ENCODE results near the gene BEGAIN. TPM values are rescaled to one million over a fixed set of nuclear protein-coding genes. Genes with fewer than 3 reads are reported as not detected.

Gene BEGAIN
- total RNA-seq, 2 donors from 2014 or later: 1.3 to 8.0 TPM

- peak overlapping the region; percentile 47 to 84 for H3K27ac Mint-ChIP-seq
- ATAC-seq: no peak
- no peaks in the 10 kb centered on the region for H3K36me3 Mint-ChIP-seq
- no peak for DNase-seq (ENCODE audit: low spot score in 2 of 2)
- H3K9me3 Mint-ChIP-seq: no peaks in the 10 kb centered on the region
Measured at GRCh38 chr14:100555436-100556139, 31.6 kb downstream of the BEGAIN start.

GRCh38 chr14:100554696-100555320, 32.4 kb downstream of the BEGAIN start:
- DNase-seq (ENCODE audit: low spot score in 2 of 2): no peak
- Mint-ChIP-seq H3K36me3 (no peaks in the 10 kb centered on the region), H3K27ac (peak overlapping the region; percentile 22 to 47), H3K9me3 (no peaks in the 10 kb centered on the region)
- ATAC-seq: no peak

- no peak for DNase-seq (ENCODE audit: low spot score in 2 of 2)
- Mint-ChIP-seq H3K36me3 (no peaks in the 10 kb centered on the region), H3K27ac (peak overlapping the region in 1 of 2 donors; percentile 66), H3K9me3 (no peaks in the 10 kb centered on the region)
- ATAC-seq: no peak
Measured at GRCh38 chr14:100554082-100554677, 33.0 kb downstream of the BEGAIN start.

- ATAC-seq (no peak), DNase-seq (ENCODE audit: low spot score in 2 of 2) (no peak)
- Mint-ChIP-seq H3K9me3 (no peaks in the 10 kb centered on the region), H3K36me3 (no peaks in the 10 kb centered on the region), H3K27ac (peak overlapping the region in 1 of 2 donors; percentile 66)
Measured at GRCh38 chr14:100553471-100553870, 33.7 kb downstream of the BEGAIN start.

GRCh38 chr14:100552524-100553125, 34.6 kb downstream of the BEGAIN start:
- H3K36me3 Mint-ChIP-seq: no peaks in the 10 kb centered on the region
- ATAC-seq (no peak), DNase-seq (ENCODE audit: low spot score in 2 of 2) (no peak)
- H3K27ac Mint-ChIP-seq: no peak overlapping the region
- H3K9me3 Mint-ChIP-seq: no peaks in the 10 kb centered on the region

GRCh38 chr14:100551056-100551455, 36.2 kb downstream of the BEGAIN start:
- Mint-ChIP-seq H3K9me3 (no peaks in the 10 kb centered on the region), H3K27ac (no peak overlapping the region), H3K36me3 (no peaks in the 10 kb centered on the region)
- ATAC-seq (no peak), DNase-seq (ENCODE audit: low spot score in 2 of 2) (no peak)

- no peak for ATAC-seq
Measured at GRCh38 chr14:100549834-100550625, 37.2 kb downstream of the BEGAIN start.

DNA sequence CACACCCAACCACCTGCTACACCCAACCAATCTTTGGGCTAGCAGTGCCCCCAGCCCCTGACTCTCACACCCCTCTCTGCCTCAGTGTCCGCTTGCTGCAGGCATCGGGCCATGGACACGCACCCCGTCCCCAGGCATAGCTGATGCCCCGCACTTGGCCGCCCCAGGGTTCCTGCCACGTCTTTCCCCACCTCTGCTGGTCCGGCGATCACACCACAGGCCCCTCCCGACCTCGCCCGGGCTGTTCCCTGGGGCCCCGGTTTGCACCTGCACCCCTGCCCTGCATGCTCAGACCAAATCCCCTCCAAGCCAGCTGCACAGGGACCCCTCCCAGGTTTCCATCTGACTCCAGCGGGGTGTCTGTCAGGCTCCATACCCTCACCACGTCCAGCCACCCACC, 38.3 kb downstream of the BEGAIN start:
- no peaks in the 10 kb centered on the region for H3K9me3 Mint-ChIP-seq
- ATAC-seq (no peak), DNase-seq (ENCODE audit: low spot score in 2 of 2) (no peak)
- no peaks in the 10 kb centered on the region for H3K36me3 Mint-ChIP-seq
- no peak overlapping the region for H3K27ac Mint-ChIP-seq

More at GRCh38 chr14:100549834-100550625, 37.2 kb downstream of the BEGAIN start:
- H3K9me3 Mint-ChIP-seq: no peaks in the 10 kb centered on the region
- DNase-seq (ENCODE audit: low spot score in 2 of 2): no peak
- H3K36me3 Mint-ChIP-seq: no peaks in the 10 kb centered on the region
- H3K27ac Mint-ChIP-seq: no peak overlapping the region

DNA sequence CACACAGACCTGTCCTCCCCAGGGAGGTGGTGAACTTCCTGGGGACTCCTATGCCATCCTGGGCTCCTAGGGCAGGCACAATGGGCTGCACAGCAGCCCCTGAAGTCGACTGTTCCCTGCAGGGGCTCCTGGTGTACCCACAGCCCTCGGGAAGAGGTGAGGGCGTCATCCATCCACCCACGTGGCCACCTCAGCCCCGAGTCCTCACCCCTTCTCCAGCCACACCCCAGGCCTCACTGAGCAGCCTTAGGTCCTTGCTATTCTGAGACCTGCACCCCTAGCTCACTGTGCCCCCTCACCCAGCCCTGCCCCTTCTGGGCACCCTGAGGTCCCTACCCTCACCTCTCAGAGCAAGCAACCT, 38.9 kb downstream of the BEGAIN start:
- ATAC-seq: peak in 1 of 2 donors; percentile 6
- Mint-ChIP-seq H3K36me3 (no peaks in the 10 kb centered on the region), H3K27ac (no peak overlapping the region), H3K9me3 (no peaks in the 10 kb centered on the region)
- DNase-seq (ENCODE audit: low spot score in 2 of 2): no peak

- peak; percentile 10 to 49 for ATAC-seq
- DNase-seq (ENCODE audit: low spot score in 2 of 2): no peak
- H3K9me3 Mint-ChIP-seq: no peaks in the 10 kb centered on the region
- no peak overlapping the region for H3K27ac Mint-ChIP-seq
- H3K36me3 Mint-ChIP-seq: no peaks in the 10 kb centered on the region
Measured at GRCh38 chr14:100547633-100548294, 39.5 kb downstream of the BEGAIN start.

- Mint-ChIP-seq H3K9me3 (no peaks in the 10 kb centered on the region), H3K27ac (no peak overlapping the region), H3K36me3 (no peaks in the 10 kb centered on the region)
- peak; percentile 4 to 50 for ATAC-seq
- DNase-seq (ENCODE audit: low spot score in 2 of 2): peak in 1 of 2 donors; percentile 39
Measured at GRCh38 chr14:100546051-100546443, 41.2 kb downstream of the BEGAIN start.

- ATAC-seq (no peak), DNase-seq (ENCODE audit: low spot score in 2 of 2) (no peak)
- Mint-ChIP-seq H3K9me3 (no peaks in the 10 kb centered on the region), H3K27ac (no peak overlapping the region), H3K36me3 (no peaks in the 10 kb centered on the region)
Measured at GRCh38 chr14:100545359-100545758, 41.9 kb downstream of the BEGAIN start.

GRCh38 chr14:100544506-100545141, 42.6 kb downstream of the BEGAIN start:
- H3K36me3 Mint-ChIP-seq: no peaks in the 10 kb centered on the region
- H3K27ac Mint-ChIP-seq: no peak overlapping the region
- H3K9me3 Mint-ChIP-seq: no peaks in the 10 kb centered on the region
- DNase-seq (ENCODE audit: low spot score in 2 of 2): no peak
- no peak for ATAC-seq

GRCh38 chr14:100543471-100544455, 43.5 kb downstream of the BEGAIN start:
- ATAC-seq (no peak), DNase-seq (ENCODE audit: low spot score in 2 of 2) (no peak)
- Mint-ChIP-seq H3K36me3 (no peaks in the 10 kb centered on the region), H3K27ac (peak overlapping the region in 1 of 2 donors; percentile 22), H3K9me3 (no peaks in the 10 kb centered on the region)
